ENCODE data around the gene THY1.

Gene THY1

DNA sequence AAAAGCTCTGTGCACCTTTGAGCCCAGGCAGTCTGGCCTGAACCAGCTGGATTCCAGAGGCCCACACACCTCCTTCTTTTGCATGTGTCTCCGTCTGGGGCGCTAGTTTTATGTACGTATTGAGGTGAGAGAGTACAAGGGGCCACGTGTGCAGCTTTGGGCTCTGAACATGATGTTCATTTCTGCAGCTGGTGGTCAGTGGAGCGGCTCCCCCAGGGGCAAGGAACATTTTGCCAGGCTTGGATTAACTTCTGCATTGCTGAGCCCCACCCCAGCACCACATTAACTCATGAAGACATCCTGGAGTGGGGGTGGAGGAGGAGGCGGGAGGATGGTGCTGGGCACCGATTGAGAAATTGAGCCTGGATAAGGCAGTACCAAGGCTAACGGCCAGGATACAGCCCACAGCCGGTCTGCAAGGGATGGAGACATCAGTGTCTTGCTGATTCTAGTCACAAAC is 55.3 kb downstream of the THY1 start:
- no peak for DNase-seq

All from NCI-H2029 (cell line).